ENCODE data around the gene GSTM2.

- TF ChIP-seq GATA2 (IDR thresholded peaks at IDR 0.05; ENCODE audit: low read depth, low read length) (no peak), GATA3 (IDR thresholded peaks at IDR 0.05; ENCODE audit: low read depth, low read length) (no peak)
Observed at GRCh38 chr1:109716570-109717090, 48.8 kb downstream of the GSTM2 start.

All from SH-SY5Y (cell line).